ENCODE measurements around the gene KIDINS220.

- TF ChIP-seq TCF12 (IDR thresholded peaks at IDR 0.05; ENCODE audit: low read depth) (no peak), YY1 (IDR thresholded peaks at IDR 0.05; ENCODE audit: low read depth) (no peak), CEBPB (IDR thresholded peaks at IDR 0.05) (no peak), TAF1 (IDR thresholded peaks at IDR 0.05; ENCODE audit: low read depth) (no peak), RAD21 (IDR thresholded peaks at IDR 0.05; ENCODE audit: low read depth) (no peak)
These were observed 97.3 kb downstream of the KIDINS220 start for GRCh38 chr2:8740136-8740535.

Measured in Ishikawa (cell line).